ENCODE results near the gene HECTD4. TPM values are rescaled to one million over a fixed set of nuclear protein-coding genes. Genes with fewer than 3 reads are reported as not detected.
"Not testable (repeated sequence)": the region's sequence is repeated elsewhere in the genome, so short reads cannot be mapped to it uniquely, and the experiment has no call there.

HECTD4 gene
- total and polyA plus RNA-seq, 2 experiments from 2014 or later = 25.7 to 36.9 TPM

GRCh38 chr12:112415457-112415856 is 33.2 kb upstream of the HECTD4 start:
- H3K4me1 Mint-ChIP-seq; H2AFZ ChIP-seq; H3K4me3 ChIP-seq; H3K27me3 ChIP-seq (ENCODE audit: insufficient read depth); DNase-seq (ENCODE audit: low spot score); H3K4me2 ChIP-seq; H3K27ac Mint-ChIP-seq; H3K27ac ChIP-seq (ENCODE audit: low read depth); ATAC-seq; H4K20me1 ChIP-seq (replicated peaks; ENCODE audit: insufficient read depth); H3K4me3 Mint-ChIP-seq; H3K36me3 Mint-ChIP-seq (ENCODE audit: low read depth); H3K9me2 ChIP-seq (ENCODE audit: insufficient read depth); H3K9me3 Mint-ChIP-seq; H3K36me3 ChIP-seq (ENCODE audit: insufficient read depth): not testable (repeated sequence)
- Histone ChIP-seq H3K79me2 (replicated peaks; ENCODE audit: insufficient read depth) (peaks cover 22% of the 10 kb centered on the region), H3K4me1 (ENCODE audit: insufficient read depth) (peaks cover 11% of the 10 kb centered on the region; the same call in 1 of the 2 replicates), H3F3A (replicated peaks; ENCODE audit: low read depth) (peaks cover 13% of the 10 kb centered on the region; the same call in 1 of the 2 replicates)
- peaks cover 13% of the 10 kb centered on the region for H3K27me3 Mint-ChIP-seq (ENCODE audit: insufficient read depth, low read depth, poor library complexity)

GRCh38 chr12:112413855-112414625 is 31.8 kb upstream of the HECTD4 start:
- Histone ChIP-seq H3K27ac (ENCODE audit: low read depth) (no peak overlapping the region), H3F3A (replicated peaks; ENCODE audit: low read depth) (peaks cover 10% of the 10 kb centered on the region; the same call in 1 of the 2 replicates), H3K4me2 (no peak overlapping the region), H3K4me1 (ENCODE audit: insufficient read depth) (no peaks in the 10 kb centered on the region), H3K9me2 (ENCODE audit: insufficient read depth) (no peaks in the 10 kb centered on the region), H2AFZ (no peak overlapping the region), H3K4me3 (no peak overlapping the region), H4K20me1 (replicated peaks; ENCODE audit: insufficient read depth) (no peaks in the 10 kb centered on the region), H3K79me2 (replicated peaks; ENCODE audit: insufficient read depth) (peaks cover 10% of the 10 kb centered on the region; the same call in 1 of the 2 replicates), H3K36me3 (ENCODE audit: insufficient read depth) (no peaks in the 10 kb centered on the region), H3K27me3 (ENCODE audit: insufficient read depth) (no peaks in the 10 kb centered on the region)
- H3K9me3 Mint-ChIP-seq = no peaks in the 10 kb centered on the region; the same call in 1 of the 3 replicates
- no peaks in the 10 kb centered on the region; the same call in 2 of the 3 replicates for H3K4me1 Mint-ChIP-seq
- peaks cover 15% of the 10 kb centered on the region for H3K27me3 Mint-ChIP-seq (ENCODE audit: insufficient read depth, low read depth, poor library complexity)
- ATAC-seq (no peak), DNase-seq (ENCODE audit: low spot score) (no peak)
- no peak overlapping the region for H3K4me3 Mint-ChIP-seq
- H3K27ac Mint-ChIP-seq = no peak overlapping the region
- peaks cover 5% of the 10 kb centered on the region; the same call in 2 of the 3 replicates for H3K36me3 Mint-ChIP-seq (ENCODE audit: low read depth)
- TF ChIP-seq ZNF462 (CRISPR knock-in tag; IDR thresholded peaks at IDR 0.05) (no peak), EZH2phosphoT487 (IDR thresholded peaks at IDR 0.05; ENCODE audit: unreplicated experiment) (no peak), NANOG (IDR thresholded peaks at IDR 0.05; ENCODE audit: borderline replicate concordance) (no peak), CTCF (conservative IDR thresholded peaks at IDR 0.05; ENCODE audit: low read depth in 2 of 2) (no peak), JUNB (IDR thresholded peaks at IDR 0.05; ENCODE audit: unreplicated experiment) (no peak), ZNF114 (CRISPR knock-in tag; IDR thresholded peaks at IDR 0.05) (no peak), ETS1 (IDR thresholded peaks at IDR 0.05) (no peak), STAT1 (IDR thresholded peaks at IDR 0.05; ENCODE audit: unreplicated experiment) (no peak), ZNF331 (CRISPR knock-in tag; IDR thresholded peaks at IDR 0.05; ENCODE audit: low read depth) (no peak)

Data from GM23338 (cell line).